GM03348 (cell line): ENCODE results near the gene CYP11A1.

Experiments
- DNase-seq: peaks from one replicate; pipeline ENCODE4 v3.0.0; 2012; ENCODE audit warnings: low spot score

The CYP11A1 gene

GRCh38 chr15:74301583-74302361, 65.7 kb downstream of the CYP11A1 start:
- no peak for DNase-seq

GRCh38 chr15:74300057-74300795, 67.2 kb downstream of the CYP11A1 start:
- no peak for DNase-seq

GRCh38 chr15:74297887-74298286, 69.6 kb downstream of the CYP11A1 start:
- no peak for DNase-seq

GRCh38 chr15:74295800-74296199, 71.6 kb downstream of the CYP11A1 start:
- DNase-seq: no peak

- no peak for DNase-seq
These were observed 73.4 kb downstream of the CYP11A1 start for GRCh38 chr15:74294010-74294409.

GRCh38 chr15:74293021-74293810, 74.2 kb downstream of the CYP11A1 start:
- no peak for DNase-seq

- DNase-seq: peak; percentile 93
These were observed 76.1 kb downstream of the CYP11A1 start for GRCh38 chr15:74291101-74292071.

- no peak for DNase-seq
These were observed 76.8 kb downstream of the CYP11A1 start for GRCh38 chr15:74290645-74291044.

- DNase-seq: no peak
These were observed 77.8 kb downstream of the CYP11A1 start for GRCh38 chr15:74289671-74290070.
